Ishikawa (cell line): ENCODE measurements around the gene ZBTB5.

Source experiments
- CEBPB ChIP-seq: IDR thresholded peaks from 2 replicates; pipeline ENCODE4 v1.6.1; 2012
- CREB1 ChIP-seq: IDR thresholded peaks from 2 replicates; pipeline ENCODE4 v1.6.1; 2012; ENCODE audit warnings: low read depth
- EGR1 ChIP-seq: IDR thresholded peaks from 2 replicates; pipeline ENCODE4 v1.6.1; 2012
- EP300 ChIP-seq: IDR thresholded peaks from 2 replicates; pipeline ENCODE4 v1.6.1; 2012; ENCODE audit warnings: borderline replicate concordance
- FOXM1 ChIP-seq: IDR thresholded peaks from 2 replicates; pipeline ENCODE4 v1.6.1; 2012; ENCODE audit warnings: low read depth, borderline replicate concordance
- MAX ChIP-seq: IDR thresholded peaks from 2 replicates; pipeline ENCODE4 v1.6.1; 2012
- NFIC ChIP-seq: IDR thresholded peaks from 2 replicates; pipeline ENCODE4 v1.6.1; 2012
- RAD21 ChIP-seq: IDR thresholded peaks from 2 replicates; pipeline ENCODE4 v1.6.1; 2012; ENCODE audit warnings: low read depth
- REST ChIP-seq: IDR thresholded peaks from 2 replicates; pipeline ENCODE4 v1.6.1; 2012; ENCODE audit warnings: low read depth, mild to moderate bottlenecking
- TAF1 ChIP-seq: IDR thresholded peaks from 2 replicates; pipeline ENCODE4 v1.6.1; 2012; ENCODE audit warnings: low read depth, mild to moderate bottlenecking
- TCF12 ChIP-seq: IDR thresholded peaks from 2 replicates; pipeline ENCODE4 v1.6.1; 2012; ENCODE audit warnings: low read depth
- TEAD4 ChIP-seq: IDR thresholded peaks from 2 replicates; pipeline ENCODE4 v1.6.1; 2012
- USF1 ChIP-seq: IDR thresholded peaks from 2 replicates; pipeline ENCODE4 v1.6.1; 2012
- YY1 ChIP-seq: IDR thresholded peaks from 2 replicates; pipeline ENCODE4 v1.6.1; 2012; ENCODE audit warnings: low read depth
- ZBTB7A ChIP-seq: IDR thresholded peaks from 2 replicates; pipeline ENCODE4 v1.6.1; 2012; ENCODE audit warnings: low read depth

ZBTB5 gene

GRCh38 chr9:37412431-37413151, 52.7 kb downstream of the ZBTB5 start:
- no peak for TF ChIP-seq TAF1
- no peak for TF ChIP-seq EGR1
- no peak for TF ChIP-seq NFIC
- TF ChIP-seq CREB1 = no peak
- no peak for TF ChIP-seq TCF12
- TF ChIP-seq MAX = no peak
- TF ChIP-seq FOXM1 = no peak
- no peak for TF ChIP-seq TEAD4
- TF ChIP-seq RAD21 = no peak
- TF ChIP-seq YY1 = no peak
- no peak for TF ChIP-seq ZBTB7A
- TF ChIP-seq EP300 = no peak
- no peak for TF ChIP-seq CEBPB
- no peak for TF ChIP-seq USF1
- TF ChIP-seq REST = no peak

GRCh38 chr9:37410969-37411785, 54.1 kb downstream of the ZBTB5 start:
- TF ChIP-seq RAD21 (peak; percentile 9; the same call in 1 of the 2 replicates), USF1 (no peak), YY1 (no peak), CREB1 (no peak)

GRCh38 chr9:37410354-37410861, 54.8 kb downstream of the ZBTB5 start:
- no peak for TF ChIP-seq EGR1
- TF ChIP-seq RAD21 = no peak
- TF ChIP-seq NFIC = no peak
- no peak for TF ChIP-seq TEAD4
- TF ChIP-seq CEBPB = no peak
- no peak for TF ChIP-seq EP300
- no peak for TF ChIP-seq TAF1
- TF ChIP-seq YY1 = no peak

GRCh38 chr9:37408933-37409710, 56.1 kb downstream of the ZBTB5 start:
- TF ChIP-seq EP300 = no peak
- no peak for TF ChIP-seq NFIC
- TF ChIP-seq REST = no peak
- no peak for TF ChIP-seq CEBPB
- no peak for TF ChIP-seq USF1
- TF ChIP-seq YY1 = no peak
- TF ChIP-seq RAD21 = no peak
- TF ChIP-seq TAF1 = no peak
- no peak for TF ChIP-seq EGR1
- no peak for TF ChIP-seq ZBTB7A
- no peak for TF ChIP-seq TEAD4
- no peak for TF ChIP-seq CREB1
- TF ChIP-seq FOXM1 = no peak
- no peak for TF ChIP-seq MAX
- no peak for TF ChIP-seq TCF12

GRCh38 chr9:37407468-37407867, 57.8 kb downstream of the ZBTB5 start:
- no peak for TF ChIP-seq ZBTB7A
- TF ChIP-seq CREB1 = no peak
- TF ChIP-seq USF1 = no peak
- no peak for TF ChIP-seq CEBPB
- TF ChIP-seq EP300 = no peak
- TF ChIP-seq REST = no peak
